ENCODE results near the gene FUS.
"Not testable (repeated sequence)": the region's sequence is repeated elsewhere in the genome, so short reads cannot be mapped to it uniquely, and the experiment has no call there.

The FUS gene

GRCh38 chr16:31186930-31187807, 7.2 kb downstream of the FUS start:
- DNase-seq (ENCODE audit: low spot score) = no peak

- DNase-seq (ENCODE audit: low spot score) = no peak
These were observed 7.9 kb downstream of the FUS start for GRCh38 chr16:31187808-31188189.

- DNase-seq (ENCODE audit: low spot score) = no peak
These were observed 8.8 kb downstream of the FUS start for GRCh38 chr16:31188450-31189411.

GRCh38 chr16:31189412-31189778, 9.5 kb downstream of the FUS start:
- no peak for DNase-seq (ENCODE audit: low spot score)

- no peak for DNase-seq (ENCODE audit: low spot score)
These were observed 10.1 kb downstream of the FUS start for GRCh38 chr16:31190061-31190460.

- DNase-seq (ENCODE audit: low spot score) = no peak
These were observed 11.0 kb downstream of the FUS start for GRCh38 chr16:31190818-31191444.

- no peak for DNase-seq (ENCODE audit: low spot score)
These were observed 11.9 kb downstream of the FUS start for GRCh38 chr16:31191697-31192428.

- no peak for DNase-seq (ENCODE audit: low spot score)
These were observed 13.1 kb downstream of the FUS start for GRCh38 chr16:31192856-31193642.

GRCh38 chr16:31193874-31194273, 13.9 kb downstream of the FUS start:
- DNase-seq (ENCODE audit: low spot score) = no peak

- DNase-seq (ENCODE audit: low spot score) = no peak
These were observed 15.0 kb downstream of the FUS start for GRCh38 chr16:31194898-31195297.

- DNase-seq (ENCODE audit: low spot score) = not testable (repeated sequence)
These were observed 15.9 kb downstream of the FUS start for GRCh38 chr16:31195861-31196260.

GRCh38 chr16:31196324-31197088, 16.6 kb downstream of the FUS start:
- no peak for DNase-seq (ENCODE audit: low spot score)

GRCh38 chr16:31198207-31198882, 18.4 kb downstream of the FUS start:
- no peak for DNase-seq (ENCODE audit: low spot score)

- DNase-seq (ENCODE audit: low spot score) = no peak
These were observed 19.6 kb downstream of the FUS start for GRCh38 chr16:31199430-31200041.

- not testable (repeated sequence) for DNase-seq (ENCODE audit: low spot score)
These were observed 20.2 kb downstream of the FUS start for GRCh38 chr16:31200111-31200510.

- DNase-seq (ENCODE audit: low spot score) = no peak
These were observed 21.1 kb downstream of the FUS start for GRCh38 chr16:31200821-31201568.

GRCh38 chr16:31201582-31202413, 21.9 kb downstream of the FUS start:
- no peak for DNase-seq (ENCODE audit: low spot score)

Data from hematopoietic multipotent progenitor cell treated with erythropoietin and hydrocortisone succinate and interleukin-3 and kit ligand, for 15 days (in vitro differentiated cells).